AG09309 (cell line): Measurements from ENCODE around the gene ZMIZ1.

Experiments
- DNase-seq: peaks from one replicate; pipeline ENCODE4 v3.0.0-alpha.2; 2010; ENCODE audit warnings: low read depth
- H3K4me3 ChIP-seq: 2 replicates; pipeline ENCODE4 v1.5.1; 2011; ENCODE audit warnings: mild to moderate bottlenecking, low read depth, low read length, moderate library complexity; ENCODE audit not compliant: control insufficient read depth
- CTCF ChIP-seq: IDR thresholded peaks from 2 replicates; pipeline ENCODE4 v1.5.1; 2011; ENCODE audit warnings: mild to moderate bottlenecking, low read depth, low read length, inconsistent platforms; ENCODE audit not compliant: insufficient read depth, control insufficient read depth; ENCODE audit errors: missing control alignments

ZMIZ1 gene

GRCh38 chr10:79321494-79321882 lies 252.7 kb downstream of the ZMIZ1 start:
- no peak overlapping the region for H3K4me3 ChIP-seq
- no peak for TF ChIP-seq CTCF
- no peak for DNase-seq

GRCh38 chr10:79321951-79322350 lies 253.2 kb downstream of the ZMIZ1 start:
- no peak for TF ChIP-seq CTCF
- DNase-seq = no peak
- H3K4me3 ChIP-seq = no peak overlapping the region

GRCh38 chr10:79322616-79323543 lies 254.1 kb downstream of the ZMIZ1 start:
- DNase-seq = peak; percentile 78
- no peak overlapping the region for H3K4me3 ChIP-seq
- no peak for TF ChIP-seq CTCF

GRCh38 chr10:79323602-79324001 lies 254.8 kb downstream of the ZMIZ1 start:
- H3K4me3 ChIP-seq = no peak overlapping the region
- TF ChIP-seq CTCF = no peak
- no peak for DNase-seq

- H3K4me3 ChIP-seq = no peak overlapping the region
- TF ChIP-seq CTCF = no peak
- no peak for DNase-seq
Measured at GRCh38 chr10:79324032-79324695, 255.4 kb downstream of the ZMIZ1 start.

- DNase-seq = no peak
- H3K4me3 ChIP-seq = no peak overlapping the region
- TF ChIP-seq CTCF = no peak
Measured at GRCh38 chr10:79326361-79327089, 257.8 kb downstream of the ZMIZ1 start.
